ENCODE data around the gene SH3RF3.

The SH3RF3 gene

DNA sequence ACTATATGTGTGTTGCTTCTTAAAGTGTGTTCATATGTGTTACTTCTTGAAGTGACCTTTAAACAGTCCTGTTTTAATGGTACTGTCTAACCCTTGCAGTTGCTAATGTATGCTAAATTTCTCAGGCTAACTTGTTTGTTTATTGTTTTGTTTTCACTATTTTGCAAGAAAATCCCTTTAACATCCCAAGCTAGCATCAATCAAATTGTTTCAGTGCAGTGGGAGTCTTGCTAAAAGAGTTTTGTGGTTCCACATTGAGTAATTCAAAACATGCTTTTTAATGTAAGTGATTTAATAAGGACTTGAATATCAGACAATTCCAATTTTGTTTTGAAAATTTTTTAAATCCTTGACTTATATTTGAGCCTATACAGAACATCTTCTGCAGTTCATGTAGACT, 3.6 kb downstream of the SH3RF3 start:
- Histone ChIP-seq H3K9ac (ENCODE audit: insufficient read length, low read depth) (no peak overlapping the region), H3K4me3 (ENCODE audit: insufficient read length, low read depth) (no peak overlapping the region), H3K4me1 (ENCODE audit: insufficient read depth, insufficient read length) (peaks cover 8% of the 10 kb centered on the region), H3K36me3 (ENCODE audit: insufficient read depth, insufficient read length, low read length) (no peaks in the 10 kb centered on the region), H3K27me3 (ENCODE audit: insufficient read depth, insufficient read length) (peaks cover 40% of the 10 kb centered on the region), H3K9me3 (ENCODE audit: insufficient read depth, low read length) (no peaks in the 10 kb centered on the region)
- TF ChIP-seq ZNF274 (IDR thresholded peaks at IDR 0.05; ENCODE audit: low read depth, low read length), result no peak
- no peak for TF ChIP-seq YY1 (IDR thresholded peaks at IDR 0.05; ENCODE audit: insufficient read depth, insufficient read length)
- TF ChIP-seq SUZ12 (IDR thresholded peaks at IDR 0.05; ENCODE audit: extremely low read depth, insufficient read depth, insufficient read length), result no peak
- no peak for DNase-seq (ENCODE audit: low read depth, low spot score)

DNA sequence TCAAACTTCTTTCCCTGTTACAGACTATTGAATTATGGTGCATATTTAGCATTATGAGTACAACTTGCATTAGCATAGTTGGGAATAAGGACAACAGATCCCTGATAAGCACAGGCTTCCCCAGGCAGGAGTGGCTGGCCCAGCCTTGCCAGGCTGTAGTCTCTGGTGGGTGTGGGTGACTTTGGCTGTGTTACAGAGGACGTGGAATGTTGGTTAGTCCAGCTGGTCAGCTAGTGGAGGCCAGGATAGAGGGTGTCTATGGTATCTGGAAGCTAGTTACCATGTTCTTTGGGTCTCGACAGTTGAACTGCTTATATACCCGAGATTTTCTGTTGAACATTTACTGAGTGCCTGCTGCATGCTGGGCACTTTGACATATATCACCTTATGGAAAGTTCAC, 4.7 kb downstream of the SH3RF3 start:
- no peak for TF ChIP-seq SUZ12 (IDR thresholded peaks at IDR 0.05; ENCODE audit: extremely low read depth, insufficient read depth, insufficient read length)
- no peak for TF ChIP-seq YY1 (IDR thresholded peaks at IDR 0.05; ENCODE audit: insufficient read depth, insufficient read length)
- H3K4me1 ChIP-seq (ENCODE audit: insufficient read depth, insufficient read length), result peaks cover 8% of the 10 kb centered on the region
- H3K9ac ChIP-seq (ENCODE audit: insufficient read length, low read depth), result no peak overlapping the region
- H3K4me3 ChIP-seq (ENCODE audit: insufficient read length, low read depth), result no peak overlapping the region
- peaks cover 33% of the 10 kb centered on the region for H3K27me3 ChIP-seq (ENCODE audit: insufficient read depth, insufficient read length)
- H3K36me3 ChIP-seq (ENCODE audit: insufficient read depth, insufficient read length, low read length), result no peaks in the 10 kb centered on the region
- no peaks in the 10 kb centered on the region for H3K9me3 ChIP-seq (ENCODE audit: insufficient read depth, low read length)
- DNase-seq (ENCODE audit: low read depth, low spot score), result no peak

DNA sequence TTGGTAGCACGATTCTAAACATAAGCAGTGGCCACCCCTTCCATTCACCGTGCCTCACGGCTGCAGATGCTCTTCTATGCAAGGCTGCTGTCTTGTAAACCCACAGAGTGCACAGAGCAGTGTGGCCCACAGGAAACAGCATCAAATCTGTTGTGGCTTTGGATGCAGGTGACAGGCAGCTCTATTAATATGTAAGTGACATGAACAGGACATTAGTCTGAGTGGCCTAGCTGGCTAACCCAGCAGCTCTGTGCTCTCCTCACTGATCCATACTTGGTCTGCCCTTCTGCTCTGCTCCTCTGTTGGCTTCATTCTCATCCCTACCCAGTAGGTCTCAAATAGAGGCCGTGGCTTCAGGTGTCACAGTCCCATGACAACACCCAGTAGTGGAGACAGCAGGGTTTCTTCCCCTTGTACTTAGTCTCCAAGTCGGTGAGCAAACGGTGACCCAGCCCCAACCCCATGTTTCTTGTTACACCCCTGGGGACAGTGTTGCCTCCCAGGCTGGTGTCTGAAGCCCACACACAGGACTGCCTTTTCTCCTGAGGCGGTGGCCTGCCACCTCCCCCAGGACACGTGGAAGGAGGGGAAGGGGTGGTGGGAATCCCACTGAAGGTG, 5.8 kb downstream of the SH3RF3 start:
- Histone ChIP-seq H3K27me3 (ENCODE audit: insufficient read depth, insufficient read length) (peaks cover 22% of the 10 kb centered on the region), H3K9ac (ENCODE audit: insufficient read length, low read depth) (no peak overlapping the region), H3K36me3 (ENCODE audit: insufficient read depth, insufficient read length, low read length) (no peaks in the 10 kb centered on the region), H3K4me1 (ENCODE audit: insufficient read depth, insufficient read length) (peaks cover 4% of the 10 kb centered on the region), H3K4me3 (ENCODE audit: insufficient read length, low read depth) (no peak overlapping the region), H3K9me3 (ENCODE audit: insufficient read depth, low read length) (no peaks in the 10 kb centered on the region)
- DNase-seq (ENCODE audit: low read depth, low spot score), result no peak
- TF ChIP-seq SUZ12 (IDR thresholded peaks at IDR 0.05; ENCODE audit: extremely low read depth, insufficient read depth, insufficient read length) (no peak), ZNF274 (IDR thresholded peaks at IDR 0.05; ENCODE audit: low read depth, low read length) (no peak), YY1 (IDR thresholded peaks at IDR 0.05; ENCODE audit: insufficient read depth, insufficient read length) (no peak)

DNA sequence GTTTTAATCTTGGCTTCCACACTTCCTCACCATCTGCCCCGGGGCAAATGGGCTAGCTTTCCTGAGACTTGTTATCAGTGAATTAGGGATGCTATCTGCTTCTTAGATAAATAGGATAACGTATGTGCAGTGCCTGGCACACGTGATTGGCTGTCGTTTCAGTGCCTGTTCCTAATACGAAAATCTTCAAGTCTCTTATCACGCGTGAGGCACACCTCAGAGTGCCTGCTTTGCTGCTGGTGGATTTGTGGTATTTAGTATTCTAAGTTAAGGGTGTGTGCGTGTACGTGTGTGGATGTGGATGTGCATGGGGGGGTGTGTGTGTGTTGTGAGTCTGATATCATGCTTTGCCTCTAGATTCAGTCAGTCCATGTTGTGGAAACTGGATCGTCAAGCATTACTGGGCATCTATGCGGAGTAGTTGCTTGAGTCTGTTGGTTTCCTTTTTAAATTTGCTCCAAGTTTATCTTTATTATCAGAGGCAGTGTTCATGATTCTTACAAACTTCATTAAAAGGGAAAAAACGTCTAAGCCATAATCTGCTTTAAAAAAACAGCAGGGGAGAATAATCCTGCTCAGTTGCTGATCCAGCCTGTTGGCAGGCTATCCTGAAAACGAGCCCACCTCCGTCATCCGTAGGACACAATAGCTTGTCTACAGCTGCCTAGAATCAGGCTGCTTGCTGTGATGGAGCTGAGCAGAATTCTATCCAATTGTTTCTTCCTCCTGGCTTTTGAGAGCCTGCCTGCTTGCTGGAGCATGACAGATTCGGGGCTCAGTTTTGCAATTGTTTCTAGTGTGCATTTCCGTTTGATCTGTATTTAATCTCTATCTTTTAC, 6.6 kb downstream of the SH3RF3 start:
- no peak for DNase-seq (ENCODE audit: low read depth, low spot score)
- H3K9ac ChIP-seq (ENCODE audit: insufficient read length, low read depth), result no peak overlapping the region
- H3K27me3 ChIP-seq (ENCODE audit: insufficient read depth, insufficient read length), result peaks cover 15% of the 10 kb centered on the region
- no peak overlapping the region for H3K4me3 ChIP-seq (ENCODE audit: insufficient read length, low read depth)
- H3K4me1 ChIP-seq (ENCODE audit: insufficient read depth, insufficient read length), result no peaks in the 10 kb centered on the region
- H3K36me3 ChIP-seq (ENCODE audit: insufficient read depth, insufficient read length, low read length), result no peaks in the 10 kb centered on the region
- TF ChIP-seq YY1 (IDR thresholded peaks at IDR 0.05; ENCODE audit: insufficient read depth, insufficient read length) (no peak), SUZ12 (IDR thresholded peaks at IDR 0.05; ENCODE audit: extremely low read depth, insufficient read depth, insufficient read length) (no peak), ZNF274 (IDR thresholded peaks at IDR 0.05; ENCODE audit: low read depth, low read length) (no peak)
- no peaks in the 10 kb centered on the region for H3K9me3 ChIP-seq (ENCODE audit: insufficient read depth, low read length)

DNA sequence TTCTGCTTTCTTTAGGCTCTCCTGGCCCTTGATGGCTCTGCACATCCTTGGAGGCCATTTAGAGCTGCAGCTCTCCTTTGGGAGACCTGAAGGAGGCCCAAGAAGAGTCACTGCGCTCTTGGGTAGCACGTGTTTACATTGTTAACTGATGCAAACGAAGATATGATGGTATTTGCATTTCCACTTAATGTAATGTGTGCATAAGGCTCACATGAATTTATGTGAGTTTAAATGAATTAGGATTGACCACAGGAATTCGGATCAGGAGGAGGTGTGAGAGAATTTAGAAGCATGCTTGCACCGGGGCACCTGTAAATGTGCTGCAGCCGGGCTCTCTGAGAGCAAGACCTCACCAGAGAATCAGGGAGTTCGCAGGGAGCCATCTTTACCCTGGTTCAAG, 7.5 kb downstream of the SH3RF3 start:
- H3K36me3 ChIP-seq (ENCODE audit: insufficient read depth, insufficient read length, low read length), result no peaks in the 10 kb centered on the region
- H3K9me3 ChIP-seq (ENCODE audit: insufficient read depth, low read length), result no peaks in the 10 kb centered on the region
- DNase-seq (ENCODE audit: low read depth, low spot score), result no peak
- no peak overlapping the region for H3K4me3 ChIP-seq (ENCODE audit: insufficient read length, low read depth)
- H3K9ac ChIP-seq (ENCODE audit: insufficient read length, low read depth), result no peak overlapping the region
- H3K27me3 ChIP-seq (ENCODE audit: insufficient read depth, insufficient read length), result peaks cover 5% of the 10 kb centered on the region
- TF ChIP-seq ZNF274 (IDR thresholded peaks at IDR 0.05; ENCODE audit: low read depth, low read length) (no peak), YY1 (IDR thresholded peaks at IDR 0.05; ENCODE audit: insufficient read depth, insufficient read length) (no peak), SUZ12 (IDR thresholded peaks at IDR 0.05; ENCODE audit: extremely low read depth, insufficient read depth, insufficient read length) (no peak)
- H3K4me1 ChIP-seq (ENCODE audit: insufficient read depth, insufficient read length), result no peaks in the 10 kb centered on the region

DNA sequence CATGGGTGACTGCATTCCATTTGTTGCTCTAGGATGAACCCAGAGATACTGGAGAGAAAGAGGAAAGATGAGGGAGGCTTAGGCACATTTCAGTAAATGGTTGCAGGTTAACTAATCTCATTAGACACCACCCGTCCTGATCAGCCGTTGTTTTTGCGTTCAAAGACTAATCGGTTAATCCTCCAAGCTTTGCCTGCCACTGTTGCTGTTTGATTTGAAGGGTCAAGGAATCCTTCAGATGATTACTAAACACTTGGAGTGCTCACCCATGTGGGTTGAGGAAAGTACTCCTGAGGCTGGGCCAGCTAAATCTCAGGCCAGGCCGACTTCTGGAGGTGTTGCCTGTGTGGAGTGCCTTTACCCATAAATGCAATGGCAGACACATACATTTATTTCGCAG, 8.6 kb downstream of the SH3RF3 start:
- TF ChIP-seq YY1 (IDR thresholded peaks at IDR 0.05; ENCODE audit: insufficient read depth, insufficient read length), result no peak
- TF ChIP-seq SUZ12 (IDR thresholded peaks at IDR 0.05; ENCODE audit: extremely low read depth, insufficient read depth, insufficient read length), result no peak
- TF ChIP-seq ZNF274 (IDR thresholded peaks at IDR 0.05; ENCODE audit: low read depth, low read length), result no peak
- DNase-seq (ENCODE audit: low read depth, low spot score), result no peak
- H3K4me1 ChIP-seq (ENCODE audit: insufficient read depth, insufficient read length), result no peaks in the 10 kb centered on the region
- H3K9ac ChIP-seq (ENCODE audit: insufficient read length, low read depth), result no peak overlapping the region
- H3K9me3 ChIP-seq (ENCODE audit: insufficient read depth, low read length), result no peaks in the 10 kb centered on the region
- no peak overlapping the region for H3K4me3 ChIP-seq (ENCODE audit: insufficient read length, low read depth)
- H3K27me3 ChIP-seq (ENCODE audit: insufficient read depth, insufficient read length), result no peaks in the 10 kb centered on the region
- H3K36me3 ChIP-seq (ENCODE audit: insufficient read depth, insufficient read length, low read length), result no peaks in the 10 kb centered on the region

DNA sequence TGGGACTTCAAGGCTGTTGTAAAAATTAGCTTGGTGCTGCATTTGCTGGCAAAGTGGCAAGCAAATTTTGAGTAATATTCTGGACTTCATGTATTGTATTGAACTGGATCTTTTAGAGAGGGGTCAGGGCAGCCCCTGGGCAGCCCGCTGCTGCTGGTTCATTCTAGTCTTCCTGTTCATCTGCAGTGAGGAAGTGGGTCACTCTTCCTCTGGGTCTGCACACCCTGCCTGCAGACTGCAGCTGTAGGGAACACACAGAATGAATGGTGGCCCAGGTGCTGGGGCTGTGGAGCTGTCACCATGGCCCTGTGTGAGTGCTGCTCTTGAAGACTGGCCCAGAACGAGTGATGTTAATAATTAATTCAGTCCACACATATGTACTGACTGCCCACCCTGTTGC, 9.4 kb downstream of the SH3RF3 start:
- no peak overlapping the region for H3K4me3 ChIP-seq (ENCODE audit: insufficient read length, low read depth)
- no peak for TF ChIP-seq ZNF274 (IDR thresholded peaks at IDR 0.05; ENCODE audit: low read depth, low read length)
- no peak for TF ChIP-seq YY1 (IDR thresholded peaks at IDR 0.05; ENCODE audit: insufficient read depth, insufficient read length)
- no peak for TF ChIP-seq SUZ12 (IDR thresholded peaks at IDR 0.05; ENCODE audit: extremely low read depth, insufficient read depth, insufficient read length)
- H3K4me1 ChIP-seq (ENCODE audit: insufficient read depth, insufficient read length), result no peaks in the 10 kb centered on the region
- H3K9me3 ChIP-seq (ENCODE audit: insufficient read depth, low read length), result no peaks in the 10 kb centered on the region
- no peaks in the 10 kb centered on the region for H3K36me3 ChIP-seq (ENCODE audit: insufficient read depth, insufficient read length, low read length)
- H3K27me3 ChIP-seq (ENCODE audit: insufficient read depth, insufficient read length), result no peaks in the 10 kb centered on the region
- DNase-seq (ENCODE audit: low read depth, low spot score), result no peak
- H3K9ac ChIP-seq (ENCODE audit: insufficient read length, low read depth), result no peak overlapping the region

Data from NT2/D1 (cell line).